ENCODE measurements around the gene RIMBP2.

Gene RIMBP2

GRCh38 chr12:130458341-130458740 is 257.8 kb downstream of the RIMBP2 start:
- no peak for DNase-seq
- no peak overlapping the region for H3K4me3 ChIP-seq (ENCODE audit: insufficient read depth, low read depth, low read length, poor library complexity, severe bottlenecking)
- H3K36me3 ChIP-seq (ENCODE audit: control insufficient read depth, insufficient read depth, low read length), result no peaks in the 10 kb centered on the region
- no peaks in the 10 kb centered on the region for H3K9me3 ChIP-seq (ENCODE audit: control insufficient read depth, low read length)
- H3K27me3 ChIP-seq (replicated peaks; ENCODE audit: control insufficient read depth, insufficient read depth, low read length, poor library complexity, severe bottlenecking), result no peaks in the 10 kb centered on the region
- H3K27ac ChIP-seq (ENCODE audit: insufficient read depth, low read length, poor library complexity, severe bottlenecking), result no peak overlapping the region
- no peaks in the 10 kb centered on the region for H3K4me1 ChIP-seq (ENCODE audit: control insufficient read depth, insufficient read depth, low read length, poor library complexity, severe bottlenecking)

GRCh38 chr12:130457215-130457614 is 258.9 kb downstream of the RIMBP2 start:
- Histone ChIP-seq H3K4me1 (ENCODE audit: control insufficient read depth, insufficient read depth, low read length, poor library complexity, severe bottlenecking) (no peaks in the 10 kb centered on the region), H3K9me3 (ENCODE audit: control insufficient read depth, low read length) (no peaks in the 10 kb centered on the region), H3K36me3 (ENCODE audit: control insufficient read depth, insufficient read depth, low read length) (no peaks in the 10 kb centered on the region), H3K4me3 (ENCODE audit: insufficient read depth, low read depth, low read length, poor library complexity, severe bottlenecking) (no peak overlapping the region), H3K27me3 (replicated peaks; ENCODE audit: control insufficient read depth, insufficient read depth, low read length, poor library complexity, severe bottlenecking) (no peaks in the 10 kb centered on the region), H3K27ac (ENCODE audit: insufficient read depth, low read length, poor library complexity, severe bottlenecking) (no peak overlapping the region)
- DNase-seq, result no peak

GRCh38 chr12:130456375-130457199 is 259.5 kb downstream of the RIMBP2 start:
- H3K27ac ChIP-seq (ENCODE audit: insufficient read depth, low read length, poor library complexity, severe bottlenecking), result no peak overlapping the region
- DNase-seq, result no peak
- H3K4me1 ChIP-seq (ENCODE audit: control insufficient read depth, insufficient read depth, low read length, poor library complexity, severe bottlenecking), result no peaks in the 10 kb centered on the region
- H3K36me3 ChIP-seq (ENCODE audit: control insufficient read depth, insufficient read depth, low read length), result no peaks in the 10 kb centered on the region
- no peak overlapping the region for H3K4me3 ChIP-seq (ENCODE audit: insufficient read depth, low read depth, low read length, poor library complexity, severe bottlenecking)
- no peaks in the 10 kb centered on the region for H3K27me3 ChIP-seq (replicated peaks; ENCODE audit: control insufficient read depth, insufficient read depth, low read length, poor library complexity, severe bottlenecking)
- no peaks in the 10 kb centered on the region for H3K9me3 ChIP-seq (ENCODE audit: control insufficient read depth, low read length)

- Histone ChIP-seq H3K27me3 (replicated peaks; ENCODE audit: control insufficient read depth, insufficient read depth, low read length, poor library complexity, severe bottlenecking) (no peaks in the 10 kb centered on the region), H3K36me3 (ENCODE audit: control insufficient read depth, insufficient read depth, low read length) (no peaks in the 10 kb centered on the region), H3K4me3 (ENCODE audit: insufficient read depth, low read depth, low read length, poor library complexity, severe bottlenecking) (no peak overlapping the region), H3K4me1 (ENCODE audit: control insufficient read depth, insufficient read depth, low read length, poor library complexity, severe bottlenecking) (no peaks in the 10 kb centered on the region), H3K9me3 (ENCODE audit: control insufficient read depth, low read length) (no peaks in the 10 kb centered on the region), H3K27ac (ENCODE audit: insufficient read depth, low read length, poor library complexity, severe bottlenecking) (no peak overlapping the region)
- DNase-seq, result no peak
Observed at GRCh38 chr12:130455161-130455560, 260.9 kb downstream of the RIMBP2 start.

- DNase-seq, result no peak
- H3K4me1 ChIP-seq (ENCODE audit: control insufficient read depth, insufficient read depth, low read length, poor library complexity, severe bottlenecking), result no peaks in the 10 kb centered on the region
- no peak overlapping the region for H3K27ac ChIP-seq (ENCODE audit: insufficient read depth, low read length, poor library complexity, severe bottlenecking)
- no peaks in the 10 kb centered on the region for H3K36me3 ChIP-seq (ENCODE audit: control insufficient read depth, insufficient read depth, low read length)
- no peak overlapping the region for H3K4me3 ChIP-seq (ENCODE audit: insufficient read depth, low read depth, low read length, poor library complexity, severe bottlenecking)
- H3K9me3 ChIP-seq (ENCODE audit: control insufficient read depth, low read length), result no peaks in the 10 kb centered on the region
- H3K27me3 ChIP-seq (replicated peaks; ENCODE audit: control insufficient read depth, insufficient read depth, low read length, poor library complexity, severe bottlenecking), result no peaks in the 10 kb centered on the region
Observed at GRCh38 chr12:130454296-130454695, 261.8 kb downstream of the RIMBP2 start.

- Histone ChIP-seq H3K27me3 (replicated peaks; ENCODE audit: control insufficient read depth, insufficient read depth, low read length, poor library complexity, severe bottlenecking) (no peaks in the 10 kb centered on the region), H3K27ac (ENCODE audit: insufficient read depth, low read length, poor library complexity, severe bottlenecking) (no peak overlapping the region), H3K36me3 (ENCODE audit: control insufficient read depth, insufficient read depth, low read length) (no peaks in the 10 kb centered on the region), H3K4me3 (ENCODE audit: insufficient read depth, low read depth, low read length, poor library complexity, severe bottlenecking) (no peak overlapping the region), H3K9me3 (ENCODE audit: control insufficient read depth, low read length) (no peaks in the 10 kb centered on the region), H3K4me1 (ENCODE audit: control insufficient read depth, insufficient read depth, low read length, poor library complexity, severe bottlenecking) (no peaks in the 10 kb centered on the region)
- DNase-seq, result no peak
Observed at GRCh38 chr12:130452546-130452945, 263.6 kb downstream of the RIMBP2 start.

GRCh38 chr12:130451001-130451930 is 264.8 kb downstream of the RIMBP2 start:
- Histone ChIP-seq H3K4me3 (ENCODE audit: insufficient read depth, low read depth, low read length, poor library complexity, severe bottlenecking) (no peak overlapping the region), H3K4me1 (ENCODE audit: control insufficient read depth, insufficient read depth, low read length, poor library complexity, severe bottlenecking) (no peaks in the 10 kb centered on the region), H3K27me3 (replicated peaks; ENCODE audit: control insufficient read depth, insufficient read depth, low read length, poor library complexity, severe bottlenecking) (no peaks in the 10 kb centered on the region), H3K9me3 (ENCODE audit: control insufficient read depth, low read length) (no peaks in the 10 kb centered on the region), H3K27ac (ENCODE audit: insufficient read depth, low read length, poor library complexity, severe bottlenecking) (no peak overlapping the region), H3K36me3 (ENCODE audit: control insufficient read depth, insufficient read depth, low read length) (no peaks in the 10 kb centered on the region)
- DNase-seq, result no peak

- Histone ChIP-seq H3K9me3 (ENCODE audit: control insufficient read depth, low read length) (no peaks in the 10 kb centered on the region), H3K36me3 (ENCODE audit: control insufficient read depth, insufficient read depth, low read length) (no peaks in the 10 kb centered on the region), H3K27ac (ENCODE audit: insufficient read depth, low read length, poor library complexity, severe bottlenecking) (no peak overlapping the region), H3K4me1 (ENCODE audit: control insufficient read depth, insufficient read depth, low read length, poor library complexity, severe bottlenecking) (no peaks in the 10 kb centered on the region), H3K4me3 (ENCODE audit: insufficient read depth, low read depth, low read length, poor library complexity, severe bottlenecking) (no peak overlapping the region), H3K27me3 (replicated peaks; ENCODE audit: control insufficient read depth, insufficient read depth, low read length, poor library complexity, severe bottlenecking) (no peaks in the 10 kb centered on the region)
- DNase-seq, result no peak
Observed at GRCh38 chr12:130449291-130449690, 266.8 kb downstream of the RIMBP2 start.

- DNase-seq, result no peak
- no peaks in the 10 kb centered on the region for H3K27me3 ChIP-seq (replicated peaks; ENCODE audit: control insufficient read depth, insufficient read depth, low read length, poor library complexity, severe bottlenecking)
- no peaks in the 10 kb centered on the region for H3K36me3 ChIP-seq (ENCODE audit: control insufficient read depth, insufficient read depth, low read length)
- no peak overlapping the region for H3K4me3 ChIP-seq (ENCODE audit: insufficient read depth, low read depth, low read length, poor library complexity, severe bottlenecking)
- no peak overlapping the region for H3K27ac ChIP-seq (ENCODE audit: insufficient read depth, low read length, poor library complexity, severe bottlenecking)
- H3K9me3 ChIP-seq (ENCODE audit: control insufficient read depth, low read length), result no peaks in the 10 kb centered on the region
- no peaks in the 10 kb centered on the region for H3K4me1 ChIP-seq (ENCODE audit: control insufficient read depth, insufficient read depth, low read length, poor library complexity, severe bottlenecking)
Observed at GRCh38 chr12:130448044-130448821, 267.9 kb downstream of the RIMBP2 start.
